Germinal center (tissue), 1 donor: Measurements from ENCODE around the gene LIG3.
"Not testable (repeated sequence)": the region's sequence is repeated elsewhere in the genome, so short reads cannot be mapped to it uniquely, and the experiment has no call there.

Experiments used
- DNase-seq: peaks from one replicate; pipeline ENCODE4 v3.0.0; 2012; ENCODE audit warnings: mixed read lengths, low spot score

The LIG3 gene

GRCh38 chr17:34999456-34999855 is 19.1 kb downstream of the LIG3 start:
- no peak for DNase-seq

GRCh38 chr17:35000965-35001364 is 20.7 kb downstream of the LIG3 start:
- not testable (repeated sequence) for DNase-seq

- DNase-seq, result no peak
Measured at GRCh38 chr17:35001549-35001948, 21.2 kb downstream of the LIG3 start.

- no peak for DNase-seq
Measured at GRCh38 chr17:35002876-35003551, 22.7 kb downstream of the LIG3 start.

- no peak for DNase-seq
Measured at GRCh38 chr17:35003778-35004177, 23.5 kb downstream of the LIG3 start.

GRCh38 chr17:35006345-35006744 is 26.0 kb downstream of the LIG3 start:
- no peak for DNase-seq

- DNase-seq, result no peak
Measured at GRCh38 chr17:35006961-35007360, 26.6 kb downstream of the LIG3 start.

- no peak for DNase-seq
Measured at GRCh38 chr17:35010093-35010492, 29.8 kb downstream of the LIG3 start.

- DNase-seq, result no peak
Measured at GRCh38 chr17:35011671-35012216, 31.4 kb downstream of the LIG3 start.

- DNase-seq, result no peak
Measured at GRCh38 chr17:35016369-35016768, 36.1 kb downstream of the LIG3 start.

- DNase-seq, result no peak
Measured at GRCh38 chr17:35017021-35017420, 36.7 kb downstream of the LIG3 start.

- DNase-seq, result no peak
Measured at GRCh38 chr17:35018814-35019213, 38.5 kb downstream of the LIG3 start.

- DNase-seq, result no peak
Measured at GRCh38 chr17:35019386-35020179, 39.3 kb downstream of the LIG3 start.

GRCh38 chr17:35021520-35022380 is 41.4 kb downstream of the LIG3 start:
- DNase-seq, result no peak

GRCh38 chr17:35022536-35023063 is 42.3 kb downstream of the LIG3 start:
- DNase-seq, result peak; percentile 55

- no peak for DNase-seq
Measured at GRCh38 chr17:35023538-35023937, 43.2 kb downstream of the LIG3 start.

GRCh38 chr17:35025541-35025940 is 45.2 kb downstream of the LIG3 start:
- no peak for DNase-seq

GRCh38 chr17:35028097-35028496 is 47.8 kb downstream of the LIG3 start:
- DNase-seq, result not testable (repeated sequence)

GRCh38 chr17:35028531-35029262 is 48.4 kb downstream of the LIG3 start:
- no peak for DNase-seq

GRCh38 chr17:35030780-35031179 is 50.5 kb downstream of the LIG3 start:
- DNase-seq, result no peak

- no peak for DNase-seq
Measured at GRCh38 chr17:35038453-35038852, 58.1 kb downstream of the LIG3 start.
